Measurements from ENCODE around the gene MCF2L2. TPM values are rescaled to one million over a fixed set of nuclear protein-coding genes. Genes with fewer than 3 reads are reported as not detected.

The MCF2L2 gene
- polyA plus RNA-seq, 2 of the 4 experiments (the other 2 are of a cell fraction) = 0.03 to 0.05 TPM

GRCh38 chr3:183208800-183209199 is 219.6 kb downstream of the MCF2L2 start:
- Histone ChIP-seq H3K9me3 (peaks cover 3% of the 10 kb centered on the region; the same call in 2 of the 3 replicates), H3K4me1 (no peaks in the 10 kb centered on the region), H3K4me3 (no peak overlapping the region), H3K27ac (no peak overlapping the region), H3K4me2 (no peak overlapping the region)
- WGBS (ENCODE audit: missing lambda C conversion rate) = 12% methylated on average over 2 of the region's 2 CpGs
- no peak for ATAC-seq
- ChIA-PET POLR2A (no interaction called here), CTCF (interaction anchor here (0.5 kb wide), 1 partner anchor 970 kb away, joined by 3 read pairs; no protein-coding TSS in a partner anchor)
- no peak for DNase-seq (ENCODE audit: low read depth in 1 of 2, low spot score in 1 of 2)
- no peak for FAIRE-seq
- TF ChIP-seq POLR2AphosphoS2 (conservative IDR thresholded peaks at IDR 0.05; ENCODE audit: low read length) = no peak

GRCh38 chr3:183208260-183208659 is 220.2 kb downstream of the MCF2L2 start:
- WGBS (ENCODE audit: missing lambda C conversion rate) = 32% methylated on average over 2 of the region's 2 CpGs
- TF ChIP-seq KDM5A (IDR thresholded peaks at IDR 0.05) = no peak
- no peak for TF ChIP-seq NPAS2 (CRISPR knock-in tag; IDR thresholded peaks at IDR 0.05; ENCODE audit: borderline replicate concordance)
- TF ChIP-seq BHLHE40 (IDR thresholded peaks at IDR 0.05; ENCODE audit: low read depth, low read length) = no peak
- TF ChIP-seq POLR2AphosphoS2 (conservative IDR thresholded peaks at IDR 0.05; ENCODE audit: low read length) = no peak
- TF ChIP-seq MYC (IDR thresholded peaks at IDR 0.05; ENCODE audit: borderline replicate concordance, low read length) = no peak
- ChIA-PET POLR2A (no interaction called here), CTCF (interaction anchor here (0.9 kb wide), 1 partner anchor 24 kb away, joined by 3 read pairs; no protein-coding TSS in a partner anchor)
- Histone ChIP-seq H3K4me3 (no peak overlapping the region), H3K4me1 (no peaks in the 10 kb centered on the region), H3K4me2 (no peak overlapping the region), H3K27ac (no peak overlapping the region), H3K9me3 (peaks cover 9% of the 10 kb centered on the region; the same call in 2 of the 3 replicates)
- FAIRE-seq = no peak
- no peak for ATAC-seq
- no peak for DNase-seq (ENCODE audit: low read depth in 1 of 2, low spot score in 1 of 2)

DNA sequence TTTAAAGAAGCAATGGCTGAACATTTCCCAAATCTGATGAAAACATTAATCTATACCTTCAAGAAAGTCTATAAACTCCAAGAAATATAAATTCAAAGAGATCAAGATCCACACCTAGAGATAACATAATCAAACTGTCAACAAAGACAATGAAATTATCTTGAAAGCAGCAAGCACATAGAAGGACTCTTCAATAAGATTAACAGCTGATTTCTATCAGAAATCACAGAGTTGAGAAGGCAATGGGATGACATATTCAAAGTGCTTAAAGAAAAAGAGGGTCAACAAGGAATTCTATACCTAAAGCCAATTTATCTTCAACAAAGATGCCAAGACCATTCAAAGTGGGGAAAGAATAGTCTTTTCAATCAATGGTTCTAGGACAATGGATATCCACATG is 224.7 kb downstream of the MCF2L2 start:
- Histone ChIP-seq H3K4me2 (no peak overlapping the region), H3K4me1 (no peaks in the 10 kb centered on the region), H3K4me3 (no peak overlapping the region), H3K9me3 (peaks cover 12% of the 10 kb centered on the region; the same call in 2 of the 3 replicates), H3K27ac (no peak overlapping the region)
- ATAC-seq (no peak), FAIRE-seq (no peak), DNase-seq (ENCODE audit: low read depth in 1 of 2, low spot score in 1 of 2) (no peak)
- CTCF ChIA-PET = no interaction called here
- no peak for TF ChIP-seq TP53 (CRISPR knock-in tag; IDR thresholded peaks at IDR 0.05)
- no peak for TF ChIP-seq CBX8 (IDR thresholded peaks at IDR 0.05)
- TF ChIP-seq CBX2 (IDR thresholded peaks at IDR 0.05; ENCODE audit: borderline replicate concordance, low read depth) = no peak
- TF ChIP-seq HOXB5 (CRISPR knock-in tag; IDR thresholded peaks at IDR 0.05) = no peak
- POLR2A ChIA-PET = no interaction called here

GRCh38 chr3:183202004-183202722 is 226.3 kb downstream of the MCF2L2 start:
- WGBS (ENCODE audit: missing lambda C conversion rate) = 8% methylated on average over 4 of the region's 4 CpGs
- H3K4me1 ChIP-seq = no peaks in the 10 kb centered on the region
- peaks cover 12% of the 10 kb centered on the region; the same call in 2 of the 3 replicates for H3K9me3 ChIP-seq
- ATAC-seq = no peak
- TF ChIP-seq POLR2AphosphoS2 (conservative IDR thresholded peaks at IDR 0.05; ENCODE audit: low read length) = no peak
- no peak for TF ChIP-seq ESRRA (IDR thresholded peaks at IDR 0.05; ENCODE audit: borderline replicate concordance, low read length)
- TF ChIP-seq MAZ (IDR thresholded peaks at IDR 0.05; ENCODE audit: borderline replicate concordance, low read depth, low read length) = no peak
- no peak for TF ChIP-seq ZNF302 (CRISPR knock-in tag; IDR thresholded peaks at IDR 0.05)
- TF ChIP-seq KDM1A (IDR thresholded peaks at IDR 0.05; ENCODE audit: low read depth) = no peak
- TF ChIP-seq ZC3H11A (IDR thresholded peaks at IDR 0.05) = no peak
- no peak for TF ChIP-seq RNF2 (IDR thresholded peaks at IDR 0.05; ENCODE audit: borderline replicate concordance, low read depth)
- TF ChIP-seq, protein P1, sequence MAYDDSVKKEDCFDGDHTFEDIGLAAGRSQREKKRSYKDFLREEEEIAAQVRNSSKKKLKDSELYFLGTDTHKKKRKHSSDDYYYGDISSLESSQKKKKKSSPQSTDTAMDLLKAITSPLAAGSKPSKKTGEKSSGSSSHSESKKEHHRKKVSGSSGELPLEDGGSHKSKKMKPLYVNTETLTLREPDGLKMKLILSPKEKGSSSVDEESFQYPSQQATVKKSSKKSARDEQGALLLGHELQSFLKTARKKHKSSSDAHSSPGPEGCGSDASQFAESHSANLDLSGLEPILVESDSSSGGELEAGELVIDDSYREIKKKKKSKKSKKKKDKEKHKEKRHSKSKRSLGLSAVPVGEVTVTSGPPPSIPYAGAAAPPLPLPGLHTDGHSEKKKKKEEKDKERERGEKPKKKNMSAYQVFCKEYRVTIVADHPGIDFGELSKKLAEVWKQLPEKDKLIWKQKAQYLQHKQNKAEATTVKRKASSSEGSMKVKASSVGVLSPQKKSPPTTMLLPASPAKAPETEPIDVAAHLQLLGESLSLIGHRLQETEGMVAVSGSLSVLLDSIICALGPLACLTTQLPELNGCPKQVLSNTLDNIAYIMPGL (CRISPR knock-in tag; IDR thresholded peaks at IDR 0.05; ENCODE audit: borderline replicate concordance) = no peak
- no peak for TF ChIP-seq CHD4 (IDR thresholded peaks at IDR 0.05; ENCODE audit: borderline replicate concordance)
- TF ChIP-seq ZSCAN20 (CRISPR knock-in tag; IDR thresholded peaks at IDR 0.05) = no peak
- TF ChIP-seq HOXB5 (CRISPR knock-in tag; IDR thresholded peaks at IDR 0.05) = no peak
- TF ChIP-seq CTCF (IDR thresholded peaks at IDR 0.05) = no peak
- no peak for TF ChIP-seq FOSB (CRISPR knock-in tag; IDR thresholded peaks at IDR 0.05)
- POLR2A ChIA-PET = no interaction called here
- H3K4me3 ChIP-seq = no peak overlapping the region
- no peak overlapping the region for H3K4me2 ChIP-seq
- no peak overlapping the region for H3K27ac ChIP-seq
- no peak for FAIRE-seq
- CTCF ChIA-PET = interaction anchor here (1.3 kb wide), 1 partner anchor 8 kb away, joined by 3 read pairs; no protein-coding TSS in a partner anchor
- DNase-seq (ENCODE audit: low read depth in 1 of 2, low spot score in 1 of 2) = no peak
